ENCODE data around the gene CERK. TPM values are rescaled to one million over a fixed set of nuclear protein-coding genes. Genes with fewer than 3 reads are reported as not detected.
A peak's percentile ranks its signal among the peaks of the same experiment; 100 is the strongest.
"Not testable (repeated sequence)": the region's sequence is repeated elsewhere in the genome, so short reads cannot be mapped to it uniquely, and the experiment has no call there.

The CERK gene
- total RNA-seq, 4 donors from 2014 or later = 19.2 to 46.2 (median 36.6) TPM

- DNase-seq (ENCODE audit: low spot score in 2 of 2) = no peak
Measured at GRCh38 chr22:46649141-46650077, 88.6 kb downstream of the CERK start.

GRCh38 chr22:46648225-46648820 is 89.7 kb downstream of the CERK start:
- not testable (repeated sequence) for H3K27me3 ChIP-seq; H3K4me3 ChIP-seq; H3K36me3 ChIP-seq; H3K27ac ChIP-seq; H3K9me3 ChIP-seq; DNase-seq (ENCODE audit: low spot score in 2 of 2)
- WGBS = 87% methylated on average over 2 of the region's 2 CpGs
- H3K4me1 ChIP-seq = peaks cover 48% of the 10 kb centered on the region

More at GRCh38 chr22:46649141-46650077, 88.6 kb downstream of the CERK start:
- no peaks in the 10 kb centered on the region for H3K36me3 ChIP-seq
- 20% methylated on average over 25 of the region's 25 CpGs for WGBS
- H3K9me3 ChIP-seq = no peaks in the 10 kb centered on the region
- H3K27me3 ChIP-seq = no peaks in the 10 kb centered on the region
- TF ChIP-seq POLR2AphosphoS5 (IDR thresholded peaks at IDR 0.05) (no peak), POLR2A (IDR thresholded peaks at IDR 0.05) (no peak), CTCF (IDR thresholded peaks at IDR 0.05) (no peak), EP300 (IDR thresholded peaks at IDR 0.05) (no peak)
- peaks cover 54% of the 10 kb centered on the region for H3K4me1 ChIP-seq
- H3K27ac ChIP-seq = peak overlapping the region; percentile 20
- H3K4me3 ChIP-seq = no peak overlapping the region

- no peak for DNase-seq (ENCODE audit: low spot score in 2 of 2)
- WGBS = 77% methylated on average over 9 of the region's 10 CpGs
- Histone ChIP-seq H3K27me3 (no peaks in the 10 kb centered on the region), H3K36me3 (no peaks in the 10 kb centered on the region), H3K4me3 (no peak overlapping the region), H3K4me1 (peaks cover 34% of the 10 kb centered on the region), H3K9me3 (no peaks in the 10 kb centered on the region), H3K27ac (no peak overlapping the region)
- TF ChIP-seq CTCF (IDR thresholded peaks at IDR 0.05) (no peak), POLR2A (IDR thresholded peaks at IDR 0.05) (no peak), EP300 (IDR thresholded peaks at IDR 0.05) (no peak), POLR2AphosphoS5 (IDR thresholded peaks at IDR 0.05) (no peak)
Measured at GRCh38 chr22:46646531-46647215, 91.4 kb downstream of the CERK start.

GRCh38 chr22:46642840-46643480 is 95.1 kb downstream of the CERK start:
- not testable (repeated sequence) for H3K27ac ChIP-seq; DNase-seq (ENCODE audit: low spot score in 2 of 2); H3K9me3 ChIP-seq; H3K4me3 ChIP-seq; H3K36me3 ChIP-seq; H3K27me3 ChIP-seq
- 91% methylated on average over 5 of the region's 5 CpGs for WGBS
- H3K4me1 ChIP-seq = peaks cover 14% of the 10 kb centered on the region

- Histone ChIP-seq H3K36me3 (peaks cover 4% of the 10 kb centered on the region), H3K4me1 (peaks cover 9% of the 10 kb centered on the region), H3K27me3 (no peaks in the 10 kb centered on the region), H3K9me3 (no peaks in the 10 kb centered on the region), H3K4me3 (no peak overlapping the region), H3K27ac (no peak overlapping the region)
- WGBS = 77% methylated on average over 7 of the region's 7 CpGs
- DNase-seq (ENCODE audit: low spot score in 2 of 2) = no peak
- TF ChIP-seq POLR2A (IDR thresholded peaks at IDR 0.05) (no peak), POLR2AphosphoS5 (IDR thresholded peaks at IDR 0.05) (no peak), EP300 (IDR thresholded peaks at IDR 0.05) (no peak), CTCF (IDR thresholded peaks at IDR 0.05) (no peak)
Measured at GRCh38 chr22:46641811-46642266, 96.2 kb downstream of the CERK start.

Measured in suprapubic skin (tissue), 4 donors.